Mesothelial cell of epicardium (in vitro differentiated cells): Measurements from ENCODE around the gene RFXANK. TPM values are rescaled to one million over a fixed set of nuclear protein-coding genes. Genes with fewer than 3 reads are reported as not detected.

Experiments
- DNase-seq, 2 experiments: peaks; one replicate each; pipeline ENCODE4 v3.0.0; 2021; ENCODE audit warnings: low spot score in 2 of 2; ENCODE audit not compliant: unreplicated experiment in 2 of 2
- H3K27ac Mint-ChIP-seq: 2 replicates; pipeline ENCODE4 v1.8.0; 2021; ENCODE audit warnings: mixed read lengths
- H3K27me3 Mint-ChIP-seq: 2 replicates; pipeline ENCODE4 v1.8.0; 2021; ENCODE audit warnings: low read depth, mixed read lengths
- H3K36me3 Mint-ChIP-seq: 2 replicates; pipeline ENCODE4 v1.8.0; 2021; ENCODE audit warnings: mixed read lengths
- H3K4me1 Mint-ChIP-seq: 2 replicates; pipeline ENCODE4 v1.8.0; 2021; ENCODE audit warnings: mixed read lengths
- H3K4me3 Mint-ChIP-seq: 2 replicates; pipeline ENCODE4 v1.8.0; 2021; ENCODE audit warnings: mild to moderate bottlenecking, moderate library complexity, mixed read lengths
- H3K9me3 Mint-ChIP-seq: 2 replicates; pipeline ENCODE4 v1.8.0; 2021; ENCODE audit warnings: mixed read lengths
- total RNA-seq: library from RNA; stranded (reverse); gene quantifications from 3 replicates; pipeline ENCODE4 v1.2.1, GENCODE V29; 2021
- TF ChIP-seq, protein P1 (sequence below): fragments of 200-600 bp; sonication (generic); IDR thresholded peaks from one replicate; pipeline ENCODE4 v1.5.0; 2021; ENCODE audit warnings: antibody characterized with exemption; ENCODE audit not compliant: unreplicated experiment

The RFXANK gene
- total RNA-seq, 1 donor from 2014 or later, result 93.6 TPM

GRCh38 chr19:19226663-19227062 is 34.6 kb downstream of the RFXANK start:
- H3K27me3 Mint-ChIP-seq, result peaks cover 71% of the 10 kb centered on the region
- no peak for DNase-seq
- no peak overlapping the region for H3K27ac Mint-ChIP-seq
- H3K4me1 Mint-ChIP-seq, result no peaks in the 10 kb centered on the region
- no peak overlapping the region for H3K4me3 Mint-ChIP-seq
- no peaks in the 10 kb centered on the region for H3K36me3 Mint-ChIP-seq
- TF ChIP-seq, protein P1, sequence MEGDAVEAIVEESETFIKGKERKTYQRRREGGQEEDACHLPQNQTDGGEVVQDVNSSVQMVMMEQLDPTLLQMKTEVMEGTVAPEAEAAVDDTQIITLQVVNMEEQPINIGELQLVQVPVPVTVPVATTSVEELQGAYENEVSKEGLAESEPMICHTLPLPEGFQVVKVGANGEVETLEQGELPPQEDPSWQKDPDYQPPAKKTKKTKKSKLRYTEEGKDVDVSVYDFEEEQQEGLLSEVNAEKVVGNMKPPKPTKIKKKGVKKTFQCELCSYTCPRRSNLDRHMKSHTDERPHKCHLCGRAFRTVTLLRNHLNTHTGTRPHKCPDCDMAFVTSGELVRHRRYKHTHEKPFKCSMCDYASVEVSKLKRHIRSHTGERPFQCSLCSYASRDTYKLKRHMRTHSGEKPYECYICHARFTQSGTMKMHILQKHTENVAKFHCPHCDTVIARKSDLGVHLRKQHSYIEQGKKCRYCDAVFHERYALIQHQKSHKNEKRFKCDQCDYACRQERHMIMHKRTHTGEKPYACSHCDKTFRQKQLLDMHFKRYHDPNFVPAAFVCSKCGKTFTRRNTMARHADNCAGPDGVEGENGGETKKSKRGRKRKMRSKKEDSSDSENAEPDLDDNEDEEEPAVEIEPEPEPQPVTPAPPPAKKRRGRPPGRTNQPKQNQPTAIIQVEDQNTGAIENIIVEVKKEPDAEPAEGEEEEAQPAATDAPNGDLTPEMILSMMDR, result no peak
- H3K9me3 Mint-ChIP-seq, result no peaks in the 10 kb centered on the region

DNA sequence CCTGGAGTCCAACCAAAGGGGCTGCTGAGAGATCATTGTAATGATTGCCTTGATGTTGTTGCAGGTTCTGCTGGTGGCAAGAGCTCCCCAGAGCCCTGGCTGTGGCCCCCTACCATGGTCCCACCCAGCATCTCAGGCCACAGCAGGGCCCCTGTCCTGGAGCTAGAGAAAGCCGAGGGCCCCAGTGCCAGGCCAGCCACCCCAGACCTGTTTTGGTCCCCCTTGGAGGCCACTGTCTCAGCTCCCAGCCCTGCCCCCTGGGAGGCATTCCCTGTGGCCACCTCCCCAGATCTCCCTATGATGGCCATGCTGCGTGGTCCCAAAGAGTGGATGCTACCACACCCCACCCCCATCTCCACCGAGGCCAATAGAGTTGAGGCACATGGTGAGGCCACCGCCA is 35.2 kb downstream of the RFXANK start:
- no peak overlapping the region for H3K27ac Mint-ChIP-seq
- peaks cover 70% of the 10 kb centered on the region for H3K27me3 Mint-ChIP-seq
- H3K36me3 Mint-ChIP-seq, result no peaks in the 10 kb centered on the region
- TF ChIP-seq, protein P1, result no peak
- no peak overlapping the region for H3K4me3 Mint-ChIP-seq
- DNase-seq, result no peak
- no peaks in the 10 kb centered on the region for H3K9me3 Mint-ChIP-seq
- H3K4me1 Mint-ChIP-seq, result no peaks in the 10 kb centered on the region

DNA sequence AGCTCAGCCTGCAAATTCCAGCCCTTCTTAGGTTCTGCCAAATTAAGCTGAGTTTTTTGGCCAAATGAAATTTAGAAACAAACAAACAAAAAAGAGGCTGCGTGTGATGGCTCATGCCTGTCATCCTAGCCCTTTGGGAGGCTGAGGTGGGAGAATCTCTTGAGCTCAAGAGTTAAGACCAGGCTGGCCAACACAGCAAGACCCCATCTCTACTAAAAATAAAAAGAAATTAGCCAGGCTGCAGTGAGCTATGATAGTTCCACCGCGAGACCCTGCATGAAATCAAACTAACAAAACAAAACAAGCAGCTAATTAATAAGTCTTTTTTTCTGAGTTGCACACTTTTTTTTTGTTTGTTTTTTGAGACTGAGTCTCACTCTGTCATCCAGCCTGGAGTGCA is 37.6 kb downstream of the RFXANK start:
- TF ChIP-seq, protein P1, result no peak
- H3K27me3 Mint-ChIP-seq, result peaks cover 54% of the 10 kb centered on the region
- H3K27ac Mint-ChIP-seq, result no peak overlapping the region
- no peaks in the 10 kb centered on the region for H3K36me3 Mint-ChIP-seq
- H3K4me3 Mint-ChIP-seq, result no peak overlapping the region
- H3K4me1 Mint-ChIP-seq, result no peaks in the 10 kb centered on the region
- peaks cover 6% of the 10 kb centered on the region for H3K9me3 Mint-ChIP-seq
- DNase-seq, result no peak

GRCh38 chr19:19230999-19231398 is 38.9 kb downstream of the RFXANK start:
- no peak overlapping the region for H3K4me3 Mint-ChIP-seq
- TF ChIP-seq, protein P1, result no peak
- no peak overlapping the region for H3K27ac Mint-ChIP-seq
- peaks cover 43% of the 10 kb centered on the region for H3K27me3 Mint-ChIP-seq
- H3K4me1 Mint-ChIP-seq, result no peaks in the 10 kb centered on the region
- peaks cover 9% of the 10 kb centered on the region for H3K9me3 Mint-ChIP-seq
- no peaks in the 10 kb centered on the region for H3K36me3 Mint-ChIP-seq
- DNase-seq, result no peak

DNA sequence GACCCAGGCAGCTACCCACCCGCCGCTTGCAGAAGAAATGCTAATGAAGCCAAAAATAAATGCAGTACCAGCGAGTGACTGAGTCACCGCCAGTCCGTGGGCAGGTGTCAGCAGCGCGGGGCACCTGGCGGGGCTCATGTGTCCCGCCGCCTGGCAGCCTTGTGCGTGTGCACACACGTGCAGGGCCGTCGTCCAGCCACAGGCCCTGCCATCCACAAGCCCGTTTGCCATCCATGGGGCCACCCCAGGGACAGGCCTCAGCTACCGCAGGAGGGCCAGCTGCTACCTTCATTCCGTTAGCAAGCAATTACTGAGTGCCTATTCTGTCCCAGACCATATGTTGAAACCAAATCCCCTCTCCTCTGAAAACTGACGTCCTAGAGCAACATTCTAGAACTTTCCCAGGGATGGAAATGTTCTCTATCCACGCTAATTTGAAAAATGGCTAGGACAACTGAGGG is 40.2 kb downstream of the RFXANK start:
- H3K27me3 Mint-ChIP-seq, result peaks cover 31% of the 10 kb centered on the region
- H3K36me3 Mint-ChIP-seq, result no peaks in the 10 kb centered on the region
- H3K9me3 Mint-ChIP-seq, result peaks cover 13% of the 10 kb centered on the region
- H3K4me3 Mint-ChIP-seq, result no peak overlapping the region
- no peak overlapping the region for H3K27ac Mint-ChIP-seq
- no peaks in the 10 kb centered on the region for H3K4me1 Mint-ChIP-seq
- TF ChIP-seq, protein P1, result no peak
- no peak for DNase-seq
